ENCODE data around the gene PECR. TPM values are rescaled to one million over a fixed set of nuclear protein-coding genes. Genes with fewer than 3 reads are reported as not detected.

Gene PECR
- total and polyA plus RNA-seq, 9 donors = 7.0 to 15.0 (median 11.5) TPM

GRCh38 chr2:216003876-216004696, 77.5 kb downstream of the PECR start:
- Histone ChIP-seq H3K36me3 (no peaks in the 10 kb centered on the region), H3K27me3 (no peaks in the 10 kb centered on the region), H3K4me1 (ENCODE audit: insufficient read depth) (peaks cover 1% of the 10 kb centered on the region), H3K27ac (no peak overlapping the region), H3K4me3 (no peak overlapping the region), H3K9me3 (no peaks in the 10 kb centered on the region)
- intact Hi-C loops (cut with DNase I) = no loop called here
- no peak for TF ChIP-seq POLR2A (IDR thresholded peaks at IDR 0.05)
- TF ChIP-seq EP300 (IDR thresholded peaks at IDR 0.05) = no peak
- no peak for TF ChIP-seq CTCF (IDR thresholded peaks at IDR 0.05)
- DNase-seq = no peak
- 74 to 85% (median 78%) methylated on average over 6 of the region's 6 CpGs for WGBS, 3 donors

- Histone ChIP-seq H3K9me3 (no peaks in the 10 kb centered on the region), H3K4me1 (ENCODE audit: insufficient read depth) (peaks cover 1% of the 10 kb centered on the region), H3K27me3 (no peaks in the 10 kb centered on the region), H3K27ac (no peak overlapping the region), H3K36me3 (no peaks in the 10 kb centered on the region), H3K4me3 (no peak overlapping the region)
- intact Hi-C loops (cut with DNase I) = no loop called here
- DNase-seq = no peak
- TF ChIP-seq EP300 (IDR thresholded peaks at IDR 0.05) = no peak
- TF ChIP-seq POLR2A (IDR thresholded peaks at IDR 0.05) = no peak
- TF ChIP-seq CTCF (IDR thresholded peaks at IDR 0.05) = no peak
- 87 to 96% (median 90%) methylated on average over 2 of the region's 2 CpGs for WGBS, 3 donors
These were observed 78.9 kb downstream of the PECR start for GRCh38 chr2:216002693-216003092.

- no peak overlapping the region for H3K27ac ChIP-seq
These were observed 79.4 kb downstream of the PECR start for GRCh38 chr2:216002101-216002678.

More at GRCh38 chr2:216002101-216002678, 79.4 kb downstream of the PECR start:
- no peak for DNase-seq
- H3K4me1 ChIP-seq (ENCODE audit: insufficient read depth) = peaks cover 1% of the 10 kb centered on the region
- intact Hi-C loops (cut with DNase I) = no loop called here
- H3K4me3 ChIP-seq = no peak overlapping the region
- H3K36me3 ChIP-seq = no peaks in the 10 kb centered on the region
- TF ChIP-seq CTCF (IDR thresholded peaks at IDR 0.05) = no peak
- TF ChIP-seq EP300 (IDR thresholded peaks at IDR 0.05) = no peak
- no peak for TF ChIP-seq POLR2A (IDR thresholded peaks at IDR 0.05)
- H3K9me3 ChIP-seq = no peaks in the 10 kb centered on the region
- H3K27me3 ChIP-seq = no peaks in the 10 kb centered on the region
- 59 to 66% (median 61%) methylated on average over 5 of the region's 5 CpGs for WGBS, 3 donors
